Stimulated activated CD8-positive, alpha-beta memory T cell treated with anti-CD3 and anti-CD28 coated beads, Interleukin-12 subunit alpha, Interleukin-12 subunit beta, amount 100 ng/mL, for 24 hours (primary cell): ENCODE results near the gene CAPZB.

Experiments
- DNase-seq: peaks from one replicate; pipeline ENCODE4 v3.0.0-alpha.2; 2020; ENCODE audit errors: extremely low read depth

Gene CAPZB

DNA sequence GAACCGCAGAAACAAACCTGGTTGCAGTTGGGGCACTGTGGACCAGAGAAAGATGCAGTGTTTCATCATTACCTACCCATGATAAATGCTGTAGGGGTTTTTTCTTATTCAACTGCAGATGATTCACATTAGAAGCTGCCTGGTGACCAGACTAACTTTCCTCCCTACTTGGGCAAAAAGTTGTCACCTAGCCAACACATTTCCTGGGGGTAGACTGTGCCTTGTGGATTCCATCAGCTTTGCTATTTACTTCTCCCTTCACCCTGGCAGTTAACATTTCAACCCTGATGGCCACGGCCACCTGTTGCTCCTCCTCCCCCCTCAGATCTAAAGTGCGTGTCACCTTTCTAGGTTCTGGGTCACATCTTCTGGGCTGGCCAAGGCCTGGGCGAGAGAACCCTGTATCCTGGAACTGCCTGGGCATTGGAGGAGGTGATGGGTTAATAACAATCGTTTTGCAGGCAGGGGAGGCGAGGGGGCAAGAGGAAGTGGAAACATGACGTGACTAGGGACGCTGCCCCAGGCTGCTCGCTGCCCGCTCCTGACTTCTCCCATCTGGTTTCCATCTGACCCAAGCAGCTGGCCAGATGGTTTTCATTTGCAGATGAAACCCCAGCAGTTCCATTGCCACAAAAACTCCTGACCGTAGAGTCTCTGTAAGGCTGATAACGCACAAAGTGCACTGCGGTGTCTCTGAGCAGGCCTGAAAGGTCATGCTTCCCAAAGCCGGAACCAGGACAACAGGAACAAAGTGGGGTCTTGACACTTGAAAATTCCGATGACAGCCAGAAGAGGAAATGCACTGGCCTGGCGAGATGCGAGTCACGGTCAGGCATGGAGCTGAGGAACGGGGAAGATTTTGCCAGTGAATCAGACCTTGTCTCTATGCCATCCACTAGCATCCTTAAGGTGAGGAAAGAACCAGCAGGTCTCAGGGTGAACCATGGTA lies 36.6 kb downstream of the CAPZB start:
- DNase-seq = no peak

DNA sequence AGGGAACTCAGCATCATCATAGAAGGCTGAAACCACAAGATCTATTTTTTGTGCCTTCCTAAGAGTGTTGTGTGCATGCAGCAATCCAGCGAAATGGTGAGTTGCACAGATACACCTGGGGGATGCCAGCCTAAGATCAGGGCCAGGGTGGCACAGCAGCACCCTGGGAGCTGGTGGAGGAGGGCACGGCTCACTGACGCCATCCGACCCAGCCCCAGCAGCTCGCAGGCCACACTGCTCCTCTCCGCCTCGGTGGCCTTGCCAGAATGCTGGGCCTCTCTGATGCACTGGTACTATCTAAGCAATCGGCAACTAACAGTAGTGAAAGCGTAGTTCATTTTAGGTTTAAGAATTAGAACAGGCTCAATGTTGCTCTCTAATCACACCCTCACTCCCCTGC lies 37.8 kb downstream of the CAPZB start:
- no peak for DNase-seq

DNA sequence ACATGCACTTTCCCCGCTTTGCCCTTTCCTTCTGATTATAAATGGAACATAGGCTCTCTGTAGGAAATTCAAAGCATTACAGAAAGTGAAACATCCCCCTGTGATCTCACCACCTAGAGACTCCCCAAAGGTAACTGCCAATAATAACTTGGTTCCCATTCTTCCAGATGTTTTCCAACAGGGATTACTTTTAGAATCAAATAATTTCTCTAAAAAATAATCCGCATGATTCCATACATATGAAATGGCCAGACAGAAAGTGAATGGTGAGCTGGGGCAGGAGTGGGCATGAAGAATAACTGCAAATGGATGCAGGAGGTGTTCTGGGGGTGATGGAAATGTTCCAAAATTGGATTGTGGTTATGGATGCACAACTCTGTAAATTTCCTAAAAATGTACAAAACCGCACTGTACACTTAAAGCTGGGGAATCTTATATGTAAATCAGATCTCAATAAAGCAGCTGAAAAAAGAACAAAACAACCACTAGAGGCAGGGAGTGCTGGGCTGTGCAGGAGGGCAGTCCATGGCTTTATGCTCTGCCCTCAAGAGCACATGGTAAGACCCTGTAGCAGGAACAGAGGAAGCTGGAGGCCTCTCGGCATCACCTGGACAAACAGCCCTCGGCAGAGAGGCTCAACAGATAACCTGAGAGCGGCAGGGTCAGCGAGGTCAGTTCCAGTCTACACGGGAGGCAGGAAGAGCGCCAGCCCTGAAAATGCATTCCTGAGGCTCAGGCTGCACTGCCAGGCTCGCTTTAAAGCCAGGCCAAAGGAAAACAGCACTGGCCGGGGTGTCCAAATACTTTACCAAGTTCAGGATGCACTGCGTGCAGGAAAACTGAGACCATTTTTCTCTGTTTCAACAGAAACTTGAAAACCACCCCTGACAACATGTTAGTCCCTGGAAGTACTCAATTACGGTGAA lies 39.7 kb downstream of the CAPZB start:
- DNase-seq = no peak

DNA sequence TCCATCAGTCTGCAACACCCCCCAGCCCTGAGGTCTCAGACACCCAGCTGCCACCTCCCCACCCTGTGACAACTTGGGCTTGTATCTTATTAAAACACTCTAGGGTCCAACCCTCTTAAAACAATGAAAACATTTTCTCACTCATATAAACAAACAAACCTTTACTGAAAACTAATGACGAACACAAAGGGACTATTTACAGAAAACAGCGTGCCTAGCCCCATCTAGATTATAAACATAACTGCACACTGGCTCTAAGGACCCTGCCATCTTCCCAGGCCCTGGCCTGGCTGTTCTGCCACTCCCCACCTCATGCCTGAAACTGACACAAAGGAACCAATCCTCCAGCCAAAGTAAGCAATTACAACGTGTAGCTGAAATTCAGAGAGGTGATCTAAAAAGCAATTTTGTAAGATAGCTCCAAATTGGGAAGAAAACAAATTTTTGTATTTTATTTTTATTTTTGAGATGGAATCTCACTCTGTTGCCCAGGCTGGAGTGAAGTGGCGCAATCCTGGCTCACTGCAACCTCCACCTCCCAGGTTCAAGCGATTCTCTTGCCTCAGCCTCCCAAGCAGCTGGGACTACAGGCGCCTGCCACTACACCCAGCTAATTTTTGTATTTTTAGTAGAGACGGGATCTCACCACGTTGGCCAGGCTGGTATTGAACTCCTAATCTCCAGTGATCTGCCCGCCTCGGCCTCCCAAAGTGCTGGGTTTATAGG lies 40.9 kb downstream of the CAPZB start:
- no peak for DNase-seq

DNA sequence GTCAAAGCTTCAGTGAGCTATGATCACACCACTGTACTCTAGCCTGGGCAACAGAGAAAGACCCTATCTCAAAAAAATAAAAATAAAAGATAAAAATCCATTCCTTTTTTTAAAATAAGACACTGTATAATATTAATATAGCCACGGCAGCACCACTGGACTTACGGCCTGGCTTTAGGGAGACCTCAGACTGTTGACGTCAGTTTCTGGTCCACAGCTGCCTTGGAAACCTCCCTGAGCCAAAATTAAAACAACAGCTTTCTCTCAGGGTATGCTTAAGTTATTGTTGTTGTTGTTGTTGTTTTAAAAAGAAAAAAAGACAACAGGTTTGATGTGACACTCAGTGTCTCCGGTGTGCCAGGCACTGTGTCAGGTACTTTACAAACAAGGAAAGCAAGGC lies 42.0 kb downstream of the CAPZB start:
- DNase-seq = no peak

DNA sequence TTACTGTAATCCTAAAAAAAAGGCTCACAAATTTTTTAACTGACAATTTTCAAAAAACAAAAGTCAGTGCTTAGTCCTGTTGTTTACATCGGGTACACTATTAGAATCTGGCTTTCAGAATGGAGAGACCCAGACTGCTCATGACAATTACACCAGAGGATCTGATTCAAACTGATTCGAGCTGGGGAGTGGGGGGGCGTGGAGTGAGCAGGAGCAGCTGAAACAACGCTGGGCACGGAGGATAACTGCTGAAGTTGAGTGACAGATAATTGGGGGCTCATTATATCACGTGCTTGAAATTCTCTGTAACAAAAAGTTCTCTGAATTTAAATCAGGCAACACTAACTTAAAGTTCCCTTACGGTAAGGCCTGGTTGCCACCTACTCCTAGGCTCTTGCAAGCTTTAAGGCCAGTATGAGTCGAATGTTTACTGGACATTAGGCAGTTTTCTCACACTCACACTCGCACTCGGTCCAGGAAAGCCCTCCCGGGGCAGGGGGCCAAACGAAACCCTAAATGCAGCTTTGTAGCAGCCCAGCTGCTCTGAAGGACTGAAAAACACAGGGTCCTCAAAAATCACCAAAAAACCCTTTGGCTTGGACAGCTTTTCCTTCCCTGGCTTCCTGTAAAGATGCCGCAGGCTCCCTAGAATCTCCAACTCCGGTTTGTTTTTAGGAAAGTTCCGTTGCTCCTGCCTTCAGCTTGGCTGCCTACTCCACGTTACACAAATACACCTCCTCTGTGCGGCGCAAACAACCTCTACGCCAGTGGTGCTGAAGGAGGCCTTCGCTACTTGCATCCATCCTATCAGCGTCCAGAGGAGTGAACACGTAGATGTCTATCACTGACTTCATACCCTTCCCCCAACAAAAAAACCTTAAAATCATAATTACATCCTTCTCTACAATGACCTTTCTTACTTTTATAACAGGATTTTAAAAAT lies 42.9 kb downstream of the CAPZB start:
- DNase-seq = no peak

DNA sequence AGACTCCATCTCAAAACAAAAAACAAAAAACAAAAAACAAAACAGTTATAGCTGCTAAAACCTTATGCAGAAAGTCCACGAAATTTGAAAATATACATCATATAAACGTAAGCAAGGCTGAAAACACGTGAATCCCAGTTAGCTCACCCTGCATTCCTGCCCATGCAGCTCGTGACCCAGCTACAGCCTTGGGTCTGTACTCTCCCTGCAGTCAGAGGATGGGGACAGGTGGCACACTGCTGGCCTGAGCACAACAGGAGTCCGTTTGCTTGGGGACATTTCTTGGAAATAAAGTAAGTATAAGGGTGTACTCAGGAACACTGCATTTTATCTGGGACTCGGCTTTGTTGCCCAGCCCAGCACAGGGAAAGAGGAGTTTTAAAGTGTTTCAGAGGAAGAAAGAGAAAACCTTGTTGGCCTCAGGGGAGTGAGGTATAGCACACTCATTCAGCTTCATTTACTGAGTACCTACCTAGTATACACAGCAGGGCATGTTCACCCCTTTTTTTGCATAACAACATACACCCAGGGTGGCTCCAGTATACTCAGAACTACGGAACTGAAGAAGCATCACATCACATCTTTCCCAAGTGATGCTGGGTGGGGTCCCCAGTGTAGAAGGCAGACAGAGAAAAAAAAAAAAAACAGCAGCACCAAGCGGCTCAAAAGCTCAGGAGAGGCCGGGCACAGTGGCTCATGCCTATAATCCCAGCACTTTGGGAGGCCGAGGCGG lies 44.1 kb downstream of the CAPZB start:
- DNase-seq = no peak

DNA sequence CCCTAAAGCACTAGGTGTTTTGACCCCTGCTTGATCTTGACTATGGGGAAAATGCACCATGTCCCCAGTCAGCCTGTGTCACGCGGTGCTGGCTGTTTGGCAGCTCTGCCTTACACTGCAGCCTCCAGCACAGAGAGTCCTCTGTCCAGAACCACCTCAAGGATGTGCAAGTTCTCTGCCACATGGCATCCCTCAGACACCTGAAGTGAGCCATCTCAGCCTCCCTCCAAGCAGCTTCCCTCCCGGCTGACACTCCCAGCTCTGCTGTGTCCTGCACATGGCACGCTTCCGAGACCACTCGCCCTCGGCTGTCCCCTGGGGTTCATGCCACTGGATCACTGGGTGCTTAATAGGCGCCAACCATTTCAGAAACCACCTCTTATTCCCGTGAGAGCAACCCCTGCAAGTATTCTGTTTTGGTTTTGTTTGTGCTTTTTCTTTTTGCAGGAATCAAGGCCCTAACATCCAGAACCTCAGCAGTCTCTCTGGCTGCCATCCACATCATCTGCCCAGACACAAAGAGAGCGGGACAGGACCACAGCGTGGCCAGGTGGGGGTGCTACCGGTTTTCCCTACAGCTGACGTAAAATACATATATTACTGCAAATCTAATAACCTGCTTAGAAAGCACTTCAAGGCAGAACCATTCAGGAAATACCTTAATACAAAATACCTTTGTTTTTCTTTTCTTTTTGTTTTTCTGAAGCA lies 45.7 kb downstream of the CAPZB start:
- DNase-seq = no peak

DNA sequence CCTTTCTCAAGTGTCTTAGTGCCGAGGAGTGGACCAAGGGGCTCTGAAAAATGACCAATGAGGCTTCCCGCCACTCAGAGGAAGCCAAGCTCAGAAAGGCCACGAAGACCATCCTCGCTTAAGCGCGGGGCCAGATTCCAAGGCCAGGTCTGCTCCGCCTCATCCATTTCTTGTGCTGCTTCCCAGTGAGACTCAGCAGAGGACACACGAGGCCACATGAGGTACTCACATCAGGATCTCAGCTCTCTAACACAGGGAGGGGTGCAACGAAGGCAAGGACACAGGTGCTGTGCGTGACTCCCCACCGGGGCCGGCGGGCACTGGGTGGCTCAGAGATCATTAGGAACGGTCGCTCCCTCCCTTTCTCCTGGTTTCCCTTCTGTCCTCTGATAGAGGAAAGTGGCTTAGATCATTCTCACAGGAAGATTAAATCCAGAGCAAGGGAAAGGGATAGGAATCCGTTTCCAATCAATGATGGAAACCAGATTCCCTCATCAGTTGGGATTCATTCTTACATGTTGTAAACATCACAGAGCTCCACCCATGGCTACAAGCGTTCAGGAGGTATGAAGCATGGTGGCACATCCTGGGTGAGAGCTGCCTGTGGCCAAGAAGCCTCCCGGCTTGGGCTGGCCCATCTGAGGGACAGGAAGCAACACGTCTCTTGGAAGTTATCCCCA lies 46.7 kb downstream of the CAPZB start:
- no peak for DNase-seq

DNA sequence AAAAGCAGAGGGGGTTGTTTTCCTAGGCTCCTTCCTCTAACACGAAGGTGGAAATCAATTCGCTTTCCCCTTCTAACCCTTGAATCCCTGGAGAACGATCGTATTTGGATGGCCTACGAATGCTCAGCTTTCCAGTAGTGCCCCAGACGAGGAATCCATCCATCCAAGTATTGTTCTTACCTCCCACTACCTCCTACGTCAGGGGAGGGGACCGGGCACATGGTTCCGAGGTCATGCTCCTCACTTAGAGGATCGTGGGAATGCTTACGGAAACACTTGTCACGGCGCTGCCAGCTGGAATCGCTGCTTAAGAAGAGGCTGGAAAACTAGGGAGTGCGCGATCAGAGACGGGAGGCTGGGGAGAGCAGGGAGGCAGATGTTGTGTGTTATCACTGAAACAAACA lies 47.4 kb downstream of the CAPZB start:
- no peak for DNase-seq

DNA sequence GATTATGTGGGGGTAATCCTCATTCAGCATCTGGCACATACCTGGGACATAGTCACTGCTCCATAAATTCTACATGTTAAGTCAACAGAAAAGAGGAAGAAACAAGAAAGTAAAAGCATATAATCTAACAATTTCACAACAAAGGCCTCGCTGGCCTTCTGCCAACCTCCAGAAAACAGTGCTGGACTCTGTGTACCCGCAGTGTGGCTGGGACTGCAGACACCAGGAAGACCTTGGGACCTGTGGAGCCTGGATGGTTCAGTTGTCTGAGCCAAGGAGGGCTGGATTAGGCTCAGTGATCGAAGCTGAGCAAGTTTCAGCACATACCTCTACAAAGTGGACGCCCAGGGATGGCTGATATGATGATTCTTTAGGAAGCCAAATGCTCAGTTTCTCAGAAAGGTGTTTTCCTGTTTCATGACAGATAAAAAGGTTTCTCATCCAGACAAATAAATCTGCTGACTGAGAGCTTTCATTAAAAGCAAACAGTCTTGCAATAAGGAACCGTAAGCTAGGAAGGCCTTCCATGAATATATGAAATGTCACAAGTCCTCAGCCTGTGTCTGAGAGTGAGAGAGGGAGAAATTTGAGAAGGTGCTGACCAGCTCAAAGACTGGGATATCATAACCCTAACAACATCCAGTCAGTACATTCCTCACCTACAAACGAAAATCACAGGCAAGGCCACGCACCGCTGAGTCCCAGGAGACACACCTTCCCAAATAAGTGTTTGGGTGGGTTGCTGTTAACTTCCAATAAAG lies 48.4 kb downstream of the CAPZB start:
- DNase-seq = no peak

DNA sequence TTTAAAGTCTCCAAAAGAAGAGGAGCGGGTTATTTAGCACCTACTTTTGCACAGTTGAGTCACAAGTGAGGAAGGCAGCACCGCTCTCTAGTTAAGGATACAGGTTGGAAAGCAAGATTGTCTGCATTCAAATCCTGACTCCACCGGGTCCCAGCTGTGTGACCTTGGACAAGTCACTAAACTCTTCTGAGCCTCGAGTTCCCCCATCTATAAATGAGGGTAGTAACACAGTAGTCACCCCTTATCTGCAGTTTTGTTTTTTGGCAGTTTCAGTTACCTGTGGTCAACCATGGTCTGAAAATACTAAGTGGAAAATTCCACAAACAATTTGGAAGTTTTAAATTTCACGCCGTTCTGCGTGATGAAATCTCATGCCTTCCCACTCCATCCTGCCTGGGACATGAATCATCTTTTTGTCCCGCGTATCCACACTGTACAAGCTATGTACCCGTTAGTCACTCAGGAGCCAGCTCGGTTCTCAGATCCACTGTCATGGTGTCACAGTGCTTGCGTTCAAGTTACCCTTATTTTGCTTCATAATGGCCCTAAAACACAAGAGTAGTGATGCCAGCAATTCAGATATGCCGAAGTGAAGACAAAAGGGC lies 49.4 kb downstream of the CAPZB start:
- DNase-seq = no peak

DNA sequence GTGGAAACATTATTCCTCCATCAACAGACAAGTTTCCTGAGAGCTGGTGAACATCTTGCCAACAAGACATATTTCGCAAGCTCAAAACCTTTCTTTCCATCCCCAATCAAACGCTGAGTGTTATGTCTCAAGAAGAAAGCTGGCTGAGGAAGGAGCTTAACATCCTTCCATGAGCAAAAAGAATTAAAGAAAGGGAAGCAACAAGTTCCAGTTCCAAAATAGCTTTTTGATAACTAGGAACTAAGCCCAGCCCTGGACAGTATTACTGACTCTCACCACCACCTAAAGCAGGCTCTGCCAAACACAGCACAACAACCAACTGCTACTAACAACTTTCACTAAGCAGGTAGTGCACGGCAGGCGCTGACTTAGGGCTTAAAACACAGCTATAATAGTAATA lies 50.2 kb downstream of the CAPZB start:
- no peak for DNase-seq

DNA sequence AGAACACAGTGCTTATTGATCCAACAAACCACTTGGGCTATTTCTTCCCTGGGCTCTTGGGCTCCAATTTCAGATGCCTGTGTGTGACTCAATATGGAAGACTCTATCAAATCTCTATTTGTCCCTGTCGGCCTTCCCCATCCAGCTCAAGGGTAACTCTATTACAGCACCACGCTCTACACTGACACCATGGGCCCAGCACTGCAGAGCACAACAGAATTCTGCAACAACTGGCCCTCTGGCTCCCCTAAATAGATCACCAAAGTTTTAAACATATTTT lies 51.7 kb downstream of the CAPZB start:
- no peak for DNase-seq

DNA sequence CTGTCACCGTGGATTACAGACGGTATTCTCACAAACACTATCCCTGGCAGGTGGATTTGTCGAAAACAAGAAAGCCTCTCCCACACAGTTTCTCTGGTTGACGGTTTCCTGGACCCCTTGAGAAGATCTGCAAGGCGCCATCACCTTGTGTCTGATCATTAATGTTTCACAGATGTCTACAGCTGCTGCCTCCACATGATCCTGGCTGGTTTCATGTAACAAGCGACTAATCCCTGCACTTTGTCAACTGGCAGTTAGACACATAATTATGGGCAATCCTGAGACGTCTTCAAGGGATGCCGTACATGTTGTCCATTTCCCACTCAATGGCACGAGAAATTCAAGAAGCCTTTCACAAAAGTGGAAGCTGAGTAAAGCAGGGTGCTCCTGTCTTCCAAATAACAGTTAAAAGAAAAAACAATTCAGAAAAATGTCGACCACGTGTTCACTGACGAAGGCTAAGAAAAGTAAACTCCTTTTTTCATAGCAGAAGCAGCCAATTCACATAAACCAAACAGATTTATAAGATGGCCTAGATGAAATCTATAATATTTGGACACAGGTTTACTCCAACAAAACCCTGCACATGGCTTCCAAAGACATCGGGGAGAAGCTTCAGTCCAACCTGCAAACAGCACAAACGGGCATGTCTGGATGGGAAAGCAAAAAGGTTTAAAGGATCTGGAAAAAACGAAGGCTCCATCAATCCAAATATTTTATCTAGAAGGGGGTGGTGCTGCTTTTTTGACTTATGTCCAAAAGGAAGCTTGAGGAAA lies 52.2 kb downstream of the CAPZB start:
- DNase-seq = no peak

DNA sequence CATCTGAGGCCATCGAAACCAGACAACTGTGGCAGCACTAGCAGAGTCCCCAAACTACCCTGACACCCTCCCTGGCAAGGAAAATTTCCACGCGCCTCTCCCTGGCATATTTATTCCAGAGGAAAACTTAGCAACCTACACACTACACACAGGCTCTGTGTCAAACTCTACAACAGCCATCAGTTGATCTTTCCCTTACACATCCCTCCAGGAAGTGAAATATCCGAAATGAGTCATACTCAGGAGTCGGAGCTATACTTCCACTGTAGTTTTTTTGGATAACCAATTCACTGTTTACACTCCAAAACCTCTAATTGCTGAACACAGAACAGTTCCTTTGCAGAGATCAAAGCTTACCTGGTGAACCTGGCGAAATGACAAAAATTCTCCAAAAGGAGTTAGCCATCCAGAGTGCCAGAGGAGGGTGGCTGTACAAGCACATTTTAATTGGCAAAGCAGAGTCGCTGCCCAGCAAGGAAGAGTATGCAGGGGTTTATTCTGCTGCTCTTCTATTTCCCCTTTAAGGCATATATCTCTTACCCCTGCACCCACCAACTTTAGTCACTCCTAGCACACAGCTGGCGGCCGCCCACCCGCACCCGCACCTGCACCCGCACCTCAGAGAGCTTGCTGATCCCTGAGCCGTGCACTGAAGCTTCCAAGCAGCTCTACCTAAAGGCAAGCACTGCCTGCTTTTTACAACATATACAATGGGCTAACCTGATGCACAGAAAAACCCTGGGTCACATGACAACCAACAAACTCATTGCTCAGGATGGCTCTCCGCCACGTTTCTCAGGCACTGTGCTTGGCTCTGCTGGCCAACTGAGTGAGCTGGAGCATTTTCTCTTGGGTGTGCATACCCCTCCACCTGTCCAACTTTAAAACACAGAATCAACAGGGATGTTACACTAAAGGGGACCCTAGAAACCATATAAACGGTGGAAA lies 54.9 kb downstream of the CAPZB start:
- DNase-seq = no peak
